DMS114 treated with DMSO at 0.1 percent for 48 hours (cell line): ENCODE data around the gene CA5A.
"Not testable (repeated sequence)": the region's sequence is repeated elsewhere in the genome, so short reads cannot be mapped to it uniquely, and the experiment has no call there.

Experiments used
- DNase-seq: peaks from one replicate; lab custom pipeline; 2025; ENCODE audit not compliant: unreplicated experiment; lab: John Stamatoyannopoulos, UW

The CA5A gene

GRCh38 chr16:87949071-87949744, 12.9 kb upstream of the CA5A start:
- DNase-seq: no peak

DNA sequence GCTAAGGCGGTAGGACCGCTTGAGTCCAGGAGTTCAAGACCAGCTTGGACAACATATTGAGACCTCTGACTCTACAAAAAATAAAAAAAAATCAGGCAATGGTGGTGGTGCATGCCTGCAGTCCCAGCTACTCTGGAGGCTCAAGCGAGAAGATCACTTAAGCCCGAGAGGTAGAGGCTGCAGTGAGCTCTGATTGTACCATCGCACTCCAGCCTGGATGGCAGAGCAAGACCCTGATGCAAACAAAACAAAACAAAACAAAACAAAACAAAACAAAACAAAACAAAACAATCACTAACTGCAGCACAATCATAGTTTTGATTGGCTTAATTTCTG, 12.4 kb upstream of the CA5A start:
- no peak for DNase-seq

DNA sequence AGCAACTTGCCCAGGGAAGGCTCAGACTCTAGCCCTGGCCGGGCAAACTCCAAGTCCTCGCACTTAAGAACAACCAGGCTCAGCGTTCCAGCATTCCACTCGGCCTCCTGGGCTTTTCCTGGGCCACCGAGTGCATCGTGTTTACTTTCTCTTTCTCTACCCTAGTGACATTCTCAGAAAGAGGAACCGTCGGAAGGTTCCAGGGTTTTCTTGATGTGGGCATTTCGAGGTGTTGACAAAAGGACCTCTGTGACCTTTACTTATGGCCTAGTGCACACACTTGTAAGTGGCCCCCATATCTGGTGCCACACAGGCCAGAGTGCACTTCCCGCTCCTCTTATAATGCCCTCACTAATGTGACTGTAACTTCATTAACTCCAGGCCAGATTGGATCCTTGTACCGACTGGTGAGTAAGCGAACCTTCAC, 11.8 kb upstream of the CA5A start:
- DNase-seq: no peak

DNA sequence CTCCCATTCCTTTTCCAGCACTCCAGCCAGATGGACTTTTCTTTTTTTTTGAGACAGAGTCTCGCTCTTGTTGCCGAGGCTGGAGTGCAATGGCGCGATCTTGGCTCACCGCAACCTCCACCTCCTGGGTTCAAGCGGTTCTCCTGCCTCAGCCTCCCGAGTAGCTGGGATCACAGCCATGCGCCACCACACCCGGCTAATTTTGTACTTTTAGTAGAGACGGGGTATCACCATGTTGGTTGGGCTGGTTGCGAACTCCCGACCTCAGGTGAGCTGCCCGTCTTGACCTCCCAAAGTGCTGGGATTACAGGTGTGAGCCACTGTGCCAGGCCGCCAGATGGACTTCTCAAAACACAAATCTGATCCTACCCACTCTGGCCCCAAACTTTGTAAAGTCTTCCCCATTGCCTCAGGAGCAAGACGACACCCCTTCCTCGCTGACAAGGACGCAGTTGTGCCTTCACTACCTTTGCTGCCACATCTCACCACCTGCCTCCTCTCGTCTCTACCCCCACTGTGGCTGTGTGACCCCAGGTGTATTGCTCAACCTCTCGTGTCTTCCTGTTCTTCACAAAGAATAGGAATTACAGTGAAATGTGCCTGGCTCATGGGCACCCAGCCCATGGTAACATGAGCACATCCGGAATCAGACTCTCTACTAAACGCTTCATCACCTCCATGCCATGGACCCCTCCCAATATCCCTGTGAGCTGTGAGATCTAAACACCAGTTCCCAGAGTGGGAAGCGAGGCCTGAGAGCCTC, 11.2 kb upstream of the CA5A start:
- no peak for DNase-seq

GRCh38 chr16:87946596-87947347, 10.4 kb upstream of the CA5A start:
- no peak for DNase-seq

GRCh38 chr16:87945351-87946042, 9.2 kb upstream of the CA5A start:
- DNase-seq: peak; percentile 44

DNA sequence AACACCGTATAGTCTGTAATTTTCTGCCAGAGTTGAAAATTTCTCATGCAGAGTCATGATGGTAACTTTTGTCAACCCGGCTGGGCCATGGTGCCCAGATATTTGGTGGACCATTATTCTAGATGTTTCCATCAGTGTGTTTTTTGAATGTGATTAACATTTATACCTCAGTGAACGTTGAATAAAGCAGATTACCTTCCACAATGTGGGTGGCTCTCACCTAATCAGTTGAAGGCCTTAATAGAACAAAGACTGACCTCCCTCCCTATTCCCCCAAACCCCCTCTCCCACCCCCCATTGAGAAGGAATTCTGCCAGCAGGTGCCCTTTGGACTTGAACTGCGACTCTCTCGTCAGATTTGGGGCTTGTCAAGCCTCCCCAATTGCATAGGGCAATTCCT, 6.4 kb upstream of the CA5A start:
- no peak for DNase-seq

- no peak for DNase-seq
These were observed 3.5 kb upstream of the CA5A start for GRCh38 chr16:87939562-87940423.

DNA sequence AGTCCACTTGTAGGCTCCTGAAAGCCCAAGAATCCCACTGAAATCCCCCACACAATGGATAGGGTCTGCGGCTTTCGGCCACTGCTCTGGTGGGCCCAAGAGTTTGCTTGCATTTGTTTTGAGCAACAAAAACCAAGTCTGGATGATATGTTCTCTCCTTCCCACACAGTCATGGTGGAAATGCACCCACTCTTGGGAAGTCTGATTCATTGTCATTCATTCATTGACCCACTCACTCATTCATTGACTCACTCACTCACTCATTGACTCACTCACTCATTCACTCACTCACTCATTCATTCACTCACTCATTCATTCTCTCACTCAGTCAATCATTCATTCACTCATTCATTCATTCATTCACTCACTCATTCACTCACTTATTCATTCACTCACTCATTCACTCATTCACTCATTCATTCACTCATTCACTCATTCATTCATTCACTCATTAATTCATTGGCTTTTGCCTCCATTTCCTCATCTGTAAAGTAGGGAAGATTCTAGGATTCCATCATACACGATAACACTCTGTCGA, 2.2 kb upstream of the CA5A start:
- no peak for DNase-seq

GRCh38 chr16:87937231-87937542, 858 bp upstream of the CA5A start:
- not testable (repeated sequence) for DNase-seq

GRCh38 chr16:87936016-87936374, 334 bp downstream of the CA5A start:
- not testable (repeated sequence) for DNase-seq

GRCh38 chr16:87934752-87935425, 1.4 kb downstream of the CA5A start:
- DNase-seq: not testable (repeated sequence)

DNA sequence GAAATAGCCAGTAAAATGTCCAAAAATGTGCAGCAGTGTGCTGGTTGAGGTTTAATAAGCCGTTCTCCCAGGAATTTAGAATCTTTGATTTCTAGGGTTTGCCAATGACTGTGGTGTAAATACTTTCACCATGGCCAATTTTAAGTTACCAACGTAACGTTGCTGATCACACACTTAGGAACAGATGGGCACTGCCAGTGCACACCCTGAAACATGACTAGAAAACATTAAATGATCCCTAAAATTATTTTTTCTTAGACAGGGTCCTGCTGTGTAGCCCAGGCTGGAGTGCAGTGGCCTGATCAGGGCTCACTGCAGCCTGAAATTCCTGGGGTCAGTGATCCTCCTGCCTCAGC, 3.2 kb downstream of the CA5A start:
- DNase-seq: no peak

GRCh38 chr16:87932475-87933139, 3.7 kb downstream of the CA5A start:
- DNase-seq: not testable (repeated sequence)

GRCh38 chr16:87931504-87931903, 4.8 kb downstream of the CA5A start:
- no peak for DNase-seq

GRCh38 chr16:87930456-87930855, 5.9 kb downstream of the CA5A start:
- peak; percentile 25 for DNase-seq

GRCh38 chr16:87929986-87930385, 6.3 kb downstream of the CA5A start:
- no peak for DNase-seq

DNA sequence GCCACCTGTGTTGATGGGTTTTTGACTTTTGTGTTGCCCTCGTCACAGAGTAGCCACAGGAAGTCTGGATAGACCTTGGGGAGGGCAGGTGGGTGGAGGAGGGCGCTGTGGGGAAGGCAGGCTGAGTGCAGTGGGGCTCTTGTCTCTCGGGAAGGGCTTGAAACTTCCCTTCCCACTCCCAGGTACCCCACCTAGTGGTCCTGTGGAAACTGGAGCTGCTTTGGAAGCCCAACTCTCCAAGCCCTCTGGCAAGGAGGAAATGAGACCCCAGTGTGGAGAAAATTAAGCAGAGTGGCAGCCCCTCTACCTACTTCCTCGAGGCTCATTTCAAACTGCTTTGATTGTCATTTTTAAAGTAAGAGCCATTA, 9.2 kb downstream of the CA5A start:
- no peak for DNase-seq
